Activated T-cell treated with anti-CD3 and anti-CD28 coated beads for 4 hours (primary cell): Measurements from ENCODE around the gene MARK4.
"Not testable (repeated sequence)": the region's sequence is repeated elsewhere in the genome, so short reads cannot be mapped to it uniquely, and the experiment has no call there.

ENCODE experiments used
- DNase-seq: peaks from one replicate; pipeline ENCODE4 v3.0.0-alpha.2; 2020

Gene MARK4

DNA sequence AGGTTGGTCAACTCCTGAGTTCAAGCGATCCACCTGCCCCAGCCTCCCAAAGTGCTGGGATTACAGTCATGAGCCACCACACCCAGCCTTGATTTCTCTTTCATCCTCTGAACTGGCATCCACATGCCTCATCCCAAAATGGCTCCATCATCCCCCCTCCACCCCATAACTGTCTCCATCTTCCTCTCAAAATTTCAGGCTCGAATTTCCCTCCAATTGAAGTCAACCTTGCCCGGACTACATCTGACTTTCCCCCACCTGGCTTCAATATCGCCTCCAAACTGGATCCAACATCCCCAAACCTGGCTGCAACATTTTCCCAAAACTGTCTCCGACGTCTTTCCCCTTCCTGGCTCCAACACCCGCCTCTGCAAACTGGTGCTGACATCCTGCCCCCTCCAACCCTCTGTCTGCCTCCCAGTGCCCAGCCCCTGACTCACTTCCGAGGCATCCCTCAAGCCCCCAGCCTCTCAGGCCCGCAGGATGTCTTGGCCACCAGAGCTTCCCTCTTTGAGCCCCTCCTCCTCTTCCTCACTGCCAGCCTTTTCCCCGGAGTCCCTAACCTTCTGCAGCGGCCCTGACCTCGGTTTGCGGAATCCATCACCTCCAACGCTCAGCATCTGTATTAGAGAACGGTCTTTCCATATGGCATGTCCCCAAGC lies 6.8 kb upstream of the MARK4 start:
- DNase-seq, result no peak

DNA sequence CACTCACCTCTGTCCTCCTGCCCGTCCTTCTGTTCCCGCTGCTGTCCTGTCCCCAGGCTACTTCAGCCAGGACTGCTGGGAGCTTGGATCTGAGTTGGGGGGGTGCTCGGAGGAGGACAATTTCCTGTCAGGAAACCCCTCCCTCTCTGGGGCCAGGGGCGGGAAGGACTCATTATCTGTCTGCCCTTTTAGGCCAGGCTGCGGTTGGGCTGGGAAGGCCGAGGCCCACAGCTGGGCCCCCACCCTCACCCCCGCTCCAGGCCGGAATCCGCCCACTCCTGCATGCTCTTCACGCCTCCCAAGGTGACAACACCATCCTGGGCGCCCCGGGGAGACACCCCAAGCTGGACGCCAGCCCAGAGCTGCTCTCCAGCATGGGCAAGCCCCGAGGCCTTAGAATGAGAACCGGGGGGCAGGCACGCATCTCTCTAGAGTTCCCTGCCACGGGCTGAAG lies 5.7 kb upstream of the MARK4 start, which contains the start of gene EXOC3L2:
Gene EXOC3L2 (minus strand): TSS at position 74 of the 454 bp plus-strand sequence. CDS start 6,362 bp downstream, outside the sequence.
- no peak for DNase-seq

DNA sequence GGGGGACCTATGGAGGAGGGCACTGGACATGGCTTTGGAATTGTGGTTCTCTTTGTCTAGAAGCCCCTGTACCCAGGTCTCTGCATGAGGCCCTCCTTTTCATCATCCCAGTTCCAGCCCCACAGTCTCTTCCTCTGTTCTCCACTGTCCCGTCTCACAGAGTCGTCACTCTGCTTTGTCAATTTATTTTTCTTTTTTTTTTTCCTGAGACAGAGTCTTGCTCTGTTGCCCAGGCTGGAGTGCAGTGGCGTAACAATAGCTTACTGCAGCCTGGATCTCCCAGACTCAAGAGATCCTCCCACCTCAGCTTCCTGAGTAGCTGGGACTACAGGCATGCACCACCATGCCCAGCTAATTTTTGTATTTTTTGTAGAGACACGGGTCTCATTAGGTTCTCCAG lies 5.2 kb upstream of the MARK4 start:
- no peak for DNase-seq

DNA sequence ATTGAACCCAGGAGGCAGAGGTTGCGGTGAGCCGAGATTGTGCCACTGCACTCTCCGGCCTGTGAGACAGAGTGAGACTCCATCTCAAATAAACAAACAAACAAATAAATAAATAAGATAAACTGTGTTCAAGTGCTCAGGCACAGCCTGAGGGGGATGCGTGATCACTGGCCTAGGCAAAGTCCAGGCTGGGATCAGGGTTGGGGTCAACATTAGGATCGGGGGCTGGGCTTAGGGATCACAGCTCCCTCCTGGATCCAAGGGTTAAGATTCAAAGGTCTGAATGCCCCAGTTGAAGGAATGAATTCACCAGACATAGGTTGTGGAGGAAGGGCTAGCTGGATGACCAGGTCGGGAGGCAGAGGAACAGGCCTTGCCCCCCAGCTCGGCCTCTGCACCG lies 3.9 kb upstream of the MARK4 start:
- DNase-seq, result no peak

DNA sequence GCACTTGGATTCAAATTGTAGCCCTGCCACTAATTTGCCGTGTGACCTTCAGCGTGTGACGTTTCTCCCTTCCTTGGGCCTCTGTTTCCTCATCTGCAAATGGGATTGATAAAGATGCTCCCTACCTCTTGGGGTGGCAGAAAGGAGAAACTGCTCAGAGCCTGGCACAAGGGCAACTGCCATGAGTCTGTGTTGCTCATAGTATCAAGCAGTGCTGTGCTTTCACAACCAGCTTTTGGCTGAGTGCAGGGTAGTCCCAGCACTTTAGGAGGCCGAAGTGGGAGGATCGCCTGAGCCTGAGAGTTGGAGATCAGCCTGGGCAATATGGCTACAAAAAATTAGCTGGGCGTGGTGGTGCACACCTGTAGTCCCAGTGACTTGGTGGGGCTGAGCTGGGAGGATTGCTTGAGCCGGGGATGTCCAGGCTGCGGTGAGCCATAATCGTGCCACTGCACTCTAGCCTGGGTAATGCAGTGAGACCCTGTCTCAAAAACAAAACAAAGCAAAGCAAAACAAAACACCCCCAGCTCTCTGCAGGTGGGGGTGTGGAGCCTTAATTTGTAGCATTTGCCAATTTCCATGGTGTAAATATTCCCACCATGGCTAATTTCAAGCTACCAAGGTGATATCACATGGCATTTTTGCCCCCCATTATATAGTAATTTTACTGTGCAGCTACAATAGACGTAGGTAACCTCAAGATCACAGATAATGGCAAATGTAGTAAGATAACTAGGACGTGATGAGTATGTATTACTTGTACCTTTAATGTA lies 1.6 kb upstream of the MARK4 start:
- no peak for DNase-seq

DNA sequence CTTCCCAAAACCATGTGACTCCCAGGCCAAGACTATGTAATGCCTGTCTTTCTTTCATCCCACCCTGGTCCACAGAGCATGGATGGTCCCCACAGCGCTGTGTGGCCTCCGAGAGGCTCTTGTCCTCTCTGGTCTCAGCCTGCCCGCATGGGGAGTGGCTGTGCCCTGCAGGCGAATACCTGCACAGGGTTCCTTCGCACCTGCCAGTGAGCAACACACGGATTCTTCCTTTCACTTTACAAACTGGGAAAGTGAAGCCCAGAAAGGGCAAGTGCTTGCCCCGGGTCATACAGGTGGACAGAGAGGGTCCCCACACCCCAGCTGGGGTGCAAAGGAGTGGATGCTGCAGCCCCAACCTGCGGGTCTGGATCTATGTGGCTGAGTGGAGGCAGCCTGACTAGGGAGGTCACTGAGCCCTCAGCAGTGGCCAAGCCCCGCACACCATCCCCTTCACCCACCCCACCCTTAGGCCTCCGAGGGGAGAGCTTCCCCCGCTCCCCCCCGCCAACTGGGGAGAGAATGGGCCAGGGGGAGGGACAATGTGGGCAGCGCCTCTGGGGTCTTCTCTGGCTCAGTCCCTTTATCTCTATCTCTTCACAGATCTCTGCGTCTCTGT lies 747 bp upstream of the MARK4 start:
- no peak for DNase-seq

DNA sequence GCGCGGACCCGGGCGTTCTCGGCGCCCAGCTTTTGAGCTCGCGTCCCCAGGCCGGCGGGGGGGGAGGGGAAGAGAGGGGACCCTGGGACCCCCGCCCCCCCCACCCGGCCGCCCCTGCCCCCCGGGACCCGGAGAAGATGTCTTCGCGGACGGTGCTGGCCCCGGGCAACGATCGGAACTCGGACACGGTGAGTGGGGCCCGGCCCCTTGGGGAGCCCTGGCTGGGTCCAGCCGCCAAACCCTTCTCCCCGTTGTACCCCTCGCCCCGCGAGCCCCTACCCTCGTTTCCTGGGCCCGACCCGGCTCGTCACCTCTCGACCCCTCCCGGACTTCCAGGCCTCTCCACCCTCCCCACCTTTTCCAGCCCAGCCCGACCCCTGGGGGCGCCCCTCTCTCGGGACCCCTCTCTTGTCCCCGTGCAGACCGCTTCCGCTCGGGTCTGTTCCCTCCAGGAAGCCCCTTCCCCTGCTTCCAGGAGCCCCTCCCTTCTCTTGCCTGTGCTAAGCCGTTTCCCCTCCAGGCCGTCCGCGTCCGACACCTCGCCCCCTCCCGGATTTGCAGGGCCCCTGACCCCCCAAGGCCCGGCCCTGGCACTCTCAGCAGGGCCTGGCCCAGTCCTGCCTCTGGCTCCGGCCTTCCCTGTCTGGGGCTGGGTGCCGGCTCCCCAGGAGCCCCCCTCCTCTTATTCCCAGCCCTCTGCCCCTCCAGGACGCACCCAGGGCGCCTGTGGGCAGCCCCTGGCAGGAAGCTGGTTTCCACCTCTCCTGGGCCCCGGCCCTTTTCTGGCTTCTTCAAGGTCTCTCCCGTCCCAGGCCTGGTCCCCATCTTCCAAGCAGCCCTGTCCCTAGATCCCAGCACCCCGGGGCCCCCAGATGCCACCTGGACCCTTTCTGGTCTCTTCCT lies 632 bp downstream of the MARK4 start:
- DNase-seq, result no peak

DNA sequence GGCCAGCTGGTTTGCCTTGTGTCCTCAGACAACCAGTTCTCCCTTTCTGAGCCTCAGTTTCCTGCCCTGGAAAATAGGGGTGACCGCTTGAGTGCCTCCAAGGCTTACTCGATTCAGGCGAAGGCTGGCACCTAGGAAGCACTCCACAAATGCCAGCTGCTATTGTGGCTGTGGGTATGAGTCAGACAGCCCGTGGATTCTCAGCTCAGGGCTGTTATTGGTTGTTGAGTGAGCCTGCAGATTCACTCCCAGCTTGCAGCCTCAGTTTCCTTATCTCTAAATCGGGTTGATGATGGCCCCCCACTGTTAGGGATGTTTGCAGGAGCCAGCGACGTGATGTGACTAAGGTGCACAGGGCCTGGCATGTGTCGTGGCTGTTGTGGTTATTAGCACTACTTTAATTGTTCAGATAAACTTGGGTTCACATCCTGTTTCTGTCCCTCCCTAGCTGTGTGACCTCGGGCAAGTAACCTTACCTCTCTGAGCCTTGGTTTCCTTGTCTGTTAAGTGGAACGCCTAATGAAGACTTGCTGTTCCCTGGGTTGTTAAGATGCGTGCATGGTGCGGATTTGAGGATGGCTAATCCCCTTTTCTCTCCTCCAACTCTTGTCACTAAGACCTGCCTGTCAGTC lies 2.4 kb downstream of the MARK4 start:
- DNase-seq, result no peak

DNA sequence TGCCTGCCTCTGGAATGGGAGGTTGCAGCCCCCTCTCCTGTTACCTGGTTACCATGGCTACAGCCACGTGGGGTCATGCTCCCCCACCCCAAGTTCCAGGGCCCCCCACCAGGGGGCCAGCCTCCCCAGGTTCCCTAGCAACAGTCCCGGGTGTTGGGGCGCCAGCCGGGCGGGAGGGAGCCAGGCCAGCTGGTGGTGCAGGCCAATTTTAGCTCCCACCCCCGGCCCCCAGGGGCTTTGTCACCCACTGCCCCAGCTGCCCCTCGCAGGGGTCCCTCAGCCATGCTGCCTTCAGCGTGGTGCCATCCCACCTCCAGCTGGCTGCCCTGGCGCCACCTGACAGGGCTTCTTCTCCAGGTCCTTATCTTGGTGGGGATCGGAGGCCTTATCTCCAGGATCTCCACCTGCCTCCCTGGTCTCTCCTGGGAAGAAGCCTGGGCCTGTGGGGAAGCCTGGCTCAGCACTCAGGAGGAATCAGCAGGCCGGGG lies 3.0 kb downstream of the MARK4 start:
- DNase-seq, result no peak

DNA sequence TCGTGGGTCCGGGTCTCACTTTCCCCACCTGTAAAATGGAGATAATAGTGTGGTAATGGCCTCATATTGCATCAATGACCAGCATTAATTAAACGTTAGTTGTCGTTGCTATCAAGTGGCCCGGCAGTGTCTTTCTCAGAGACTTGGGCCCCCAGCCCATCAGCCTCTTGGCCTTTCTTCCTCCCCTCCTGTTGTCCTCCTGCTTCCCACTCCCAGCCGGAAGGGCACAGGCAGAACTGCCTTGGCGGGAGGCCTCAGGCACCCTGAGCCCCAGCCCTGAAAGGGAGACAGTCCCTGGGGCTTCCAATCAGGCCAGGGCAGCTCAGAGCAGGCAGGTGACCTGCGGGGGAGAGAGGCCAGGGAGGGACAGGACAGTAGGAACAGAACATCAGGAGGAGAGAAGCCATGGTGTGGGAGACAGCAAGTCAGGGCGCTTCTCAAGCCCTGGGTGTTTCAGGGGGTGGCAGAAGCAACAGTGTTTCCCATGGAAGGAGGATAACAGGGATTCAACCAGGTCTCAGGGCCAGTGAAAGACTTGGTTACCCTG lies 4.6 kb downstream of the MARK4 start:
- no peak for DNase-seq

DNA sequence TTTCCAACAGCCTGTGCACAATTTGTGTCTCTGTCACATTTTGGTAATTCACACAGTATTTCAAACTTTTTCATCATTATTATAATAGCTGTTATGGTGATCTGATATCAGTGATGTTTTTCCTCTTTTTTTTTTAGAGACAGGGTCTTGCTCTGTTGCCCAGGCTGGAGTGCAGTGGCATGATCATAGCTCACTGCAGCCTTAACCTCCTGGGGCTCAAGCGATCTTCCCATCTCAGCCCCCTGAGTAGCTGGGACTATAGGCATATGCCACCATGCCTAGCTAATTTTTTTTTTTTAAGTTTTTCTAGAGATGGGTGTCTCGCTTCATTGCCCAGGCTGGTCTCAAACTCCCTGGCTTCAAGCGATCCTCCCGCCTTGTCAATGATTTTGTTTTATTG lies 5.8 kb downstream of the MARK4 start:
- no peak for DNase-seq

DNA sequence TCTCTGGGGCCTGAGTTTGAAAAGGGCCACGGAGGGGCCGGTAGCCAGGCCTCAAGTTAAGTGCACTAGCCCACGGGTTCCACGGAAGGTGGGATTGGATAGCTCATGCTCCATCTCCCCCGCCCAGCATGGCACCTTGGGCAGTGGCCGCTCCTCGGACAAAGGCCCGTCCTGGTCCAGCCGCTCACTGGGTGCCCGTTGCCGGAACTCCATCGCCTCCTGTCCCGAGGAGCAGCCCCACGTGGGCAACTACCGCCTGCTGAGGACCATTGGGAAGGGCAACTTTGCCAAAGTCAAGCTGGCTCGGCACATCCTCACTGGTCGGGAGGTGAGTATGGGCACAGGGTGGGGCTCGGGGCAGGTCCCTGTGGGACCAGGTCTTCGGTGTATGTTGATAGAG lies 7.8 kb downstream of the MARK4 start:
- DNase-seq, result no peak

DNA sequence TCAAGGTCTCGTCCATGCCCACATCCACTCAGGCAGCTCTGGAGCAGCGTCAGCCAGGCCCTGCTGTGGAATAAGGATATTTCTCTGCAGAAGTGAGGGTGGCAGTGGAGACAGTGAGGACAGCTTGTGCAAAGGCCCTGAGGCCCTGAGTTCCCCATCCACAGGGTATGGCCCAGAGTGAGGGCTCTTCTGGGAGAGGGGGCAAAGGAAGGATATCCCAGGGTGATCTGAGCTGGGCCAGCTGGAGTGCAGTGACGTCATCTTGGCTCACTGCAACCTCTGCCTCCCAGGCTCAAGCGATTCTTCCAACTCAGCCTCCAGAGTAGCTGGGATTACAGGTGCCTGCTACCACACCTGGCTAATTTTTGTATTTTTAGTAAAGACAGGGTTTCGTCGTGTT lies 11.5 kb downstream of the MARK4 start:
- no peak for DNase-seq

DNA sequence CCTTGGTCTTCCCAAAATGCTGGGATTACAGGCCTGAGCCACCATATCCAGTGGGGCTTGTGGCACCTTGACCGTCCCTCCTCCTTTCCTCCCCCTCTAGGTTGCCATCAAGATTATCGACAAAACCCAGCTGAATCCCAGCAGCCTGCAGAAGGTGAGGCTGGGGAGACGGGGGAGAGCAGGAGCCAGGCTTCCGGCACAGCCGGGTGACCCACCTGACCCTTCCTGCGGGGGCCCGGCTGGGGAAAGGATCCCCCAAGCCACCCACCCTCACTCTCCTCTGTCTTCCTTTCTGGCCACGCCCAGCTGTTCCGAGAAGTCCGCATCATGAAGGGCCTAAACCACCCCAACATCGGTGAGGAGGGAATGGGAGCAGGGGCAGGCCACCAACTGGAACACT lies 11.9 kb downstream of the MARK4 start:
- DNase-seq, result no peak

DNA sequence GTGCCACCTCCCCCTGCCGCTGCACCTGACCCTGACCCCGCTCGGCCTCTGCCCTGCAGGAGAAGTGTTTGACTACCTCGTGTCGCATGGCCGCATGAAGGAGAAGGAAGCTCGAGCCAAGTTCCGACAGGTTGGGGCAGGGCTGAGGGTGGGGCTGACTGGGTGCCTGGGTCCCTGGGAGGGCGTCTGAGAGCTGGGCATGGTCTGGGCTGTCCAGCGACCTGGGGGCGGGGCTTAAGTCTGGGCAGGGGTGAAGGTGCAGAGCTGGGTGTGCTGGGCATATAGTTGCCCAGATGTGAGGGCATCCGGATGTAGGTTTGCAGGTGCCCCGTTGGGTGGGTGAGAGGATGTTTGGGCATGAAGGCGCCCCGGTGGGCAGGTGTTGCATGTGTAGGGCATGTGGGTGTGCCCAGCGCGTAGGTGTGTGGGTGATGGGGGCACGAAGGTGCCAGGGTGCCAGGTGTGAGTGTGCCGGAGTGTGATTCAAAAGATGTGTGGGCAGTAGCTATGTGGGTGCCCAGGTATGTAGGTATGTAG lies 13.8 kb downstream of the MARK4 start:
- no peak for DNase-seq

DNA sequence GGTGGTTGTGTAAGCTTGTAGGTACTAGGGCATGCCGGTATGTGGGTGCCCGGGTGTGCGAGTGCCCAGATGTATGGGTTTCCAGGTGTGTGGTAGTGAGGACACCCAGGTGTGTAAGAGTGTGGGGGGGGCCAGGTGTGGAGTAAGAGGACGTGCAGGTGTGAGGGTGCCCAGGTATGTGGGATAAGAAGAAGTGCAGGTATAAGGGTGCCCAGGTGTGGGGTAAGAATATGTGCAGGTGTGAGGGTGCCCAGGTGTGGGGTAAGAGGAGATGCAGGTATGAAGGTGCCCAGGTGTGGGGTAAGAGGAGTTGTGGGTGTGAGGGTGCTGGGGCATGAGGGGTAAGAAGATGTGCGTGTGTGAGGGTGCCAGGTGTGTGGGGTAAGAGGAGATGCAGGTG lies 14.3 kb downstream of the MARK4 start:
- no peak for DNase-seq

DNA sequence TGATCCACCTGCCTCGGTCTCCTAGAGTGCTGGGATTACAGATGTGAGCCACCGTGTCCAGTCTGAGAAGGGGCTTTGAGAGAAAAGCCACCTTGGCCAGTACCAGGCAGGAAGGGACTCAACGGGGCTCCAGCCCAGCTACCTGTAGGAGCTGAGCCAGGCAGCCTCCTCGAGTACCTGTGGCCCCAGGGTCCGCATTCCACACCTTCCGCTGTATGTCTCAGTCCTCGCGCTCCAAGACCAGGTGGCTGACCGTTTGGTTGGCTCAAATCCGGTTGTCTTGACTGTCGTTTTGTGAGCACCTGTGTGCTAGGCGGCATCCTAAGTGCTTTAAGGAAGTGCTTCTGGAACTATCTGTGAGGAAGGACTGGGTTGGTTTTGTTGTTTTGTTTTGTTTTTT lies 16.2 kb downstream of the MARK4 start:
- no peak for DNase-seq

DNA sequence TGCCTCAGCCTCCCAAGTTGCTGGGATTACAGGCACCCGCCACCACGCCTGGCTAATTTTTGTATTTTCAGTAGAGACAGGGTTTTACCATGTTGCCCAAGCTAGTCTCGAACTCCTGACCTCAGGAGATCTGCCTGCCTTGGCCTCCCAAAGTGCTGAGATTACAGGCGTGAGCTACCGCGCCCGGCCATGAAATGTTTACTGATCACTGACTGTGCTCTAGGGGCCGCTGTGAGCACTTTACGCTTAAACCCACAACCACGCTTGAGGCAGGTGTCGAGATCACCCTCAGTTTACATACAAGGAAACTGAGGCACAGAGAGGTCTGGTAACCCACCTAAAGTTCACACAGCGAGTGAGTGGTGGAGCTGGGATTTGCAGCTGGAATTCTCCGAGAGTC lies 18.9 kb downstream of the MARK4 start:
- not testable (repeated sequence) for DNase-seq

DNA sequence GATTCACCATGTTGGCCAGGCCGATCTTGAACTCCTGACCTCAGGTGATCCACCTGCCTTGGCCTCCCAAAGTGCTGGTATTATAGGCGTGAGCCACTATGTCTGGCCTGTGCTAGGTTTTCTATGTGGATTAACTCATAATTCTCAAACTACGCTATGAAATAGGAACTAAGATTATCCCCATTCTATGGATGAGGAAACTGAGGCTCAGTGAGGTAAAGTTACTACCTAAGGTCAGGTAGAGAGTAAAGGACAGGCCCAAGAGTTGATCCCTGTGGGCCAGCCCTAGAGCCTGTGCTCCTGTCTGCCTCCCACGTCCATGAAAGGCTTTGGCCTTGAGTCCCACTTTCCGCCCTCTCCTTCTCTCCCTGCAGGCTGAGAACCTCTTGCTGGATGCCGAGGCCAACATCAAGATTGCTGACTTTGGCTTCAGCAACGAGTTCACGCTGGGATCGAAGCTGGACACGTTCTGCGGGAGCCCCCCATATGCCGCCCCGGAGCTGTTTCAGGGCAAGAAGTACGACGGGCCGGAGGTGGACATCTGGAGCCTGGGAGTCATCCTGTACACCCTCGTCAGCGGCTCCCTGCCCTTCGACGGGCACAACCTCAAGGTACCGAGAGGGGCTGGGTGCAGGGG lies 20.1 kb downstream of the MARK4 start:
- no peak for DNase-seq

DNA sequence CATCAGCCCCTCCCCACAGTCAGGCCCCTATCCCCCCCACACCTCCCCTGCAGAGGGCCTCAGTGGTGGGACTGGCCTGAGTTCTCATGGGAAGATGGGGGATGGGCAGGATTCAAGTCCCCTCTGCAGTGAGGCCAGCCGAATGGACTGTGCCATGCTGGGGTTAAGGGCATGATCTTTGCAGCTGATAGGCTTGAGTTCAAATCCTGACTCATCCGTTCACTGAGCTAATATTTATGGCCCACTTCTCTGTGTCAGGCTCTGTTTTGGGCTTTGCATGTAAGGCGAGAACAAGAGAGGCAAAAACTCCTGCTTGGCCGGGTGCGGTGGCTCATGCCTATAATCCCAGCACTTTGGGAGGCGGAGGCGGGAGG lies 20.7 kb downstream of the MARK4 start:
- DNase-seq, result no peak

DNA sequence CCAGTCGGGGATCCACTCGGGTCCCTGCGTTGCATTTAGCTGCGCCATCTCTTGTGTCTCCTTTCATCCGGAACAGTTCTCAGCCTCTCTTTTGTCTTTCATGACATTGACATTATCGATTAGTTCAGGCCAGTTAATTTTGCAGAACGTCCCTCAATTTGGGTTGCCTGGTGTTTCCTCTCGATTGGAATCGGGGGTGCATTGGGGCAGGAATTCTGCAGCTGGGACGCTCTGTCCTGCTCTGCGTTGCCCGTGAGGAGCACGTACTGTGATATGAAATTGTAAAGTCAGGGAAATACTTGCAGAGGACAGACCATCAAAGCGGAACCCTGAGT lies 22.4 kb downstream of the MARK4 start:
- no peak for DNase-seq
